NCI-H2107 treated with DMSO at 0.1 percent for 48 hours (cell line): ENCODE results near the gene CNBD2.
"Not testable (repeated sequence)": the region's sequence is repeated elsewhere in the genome, so short reads cannot be mapped to it uniquely, and the experiment has no call there.

Experiments
- DNase-seq: peaks from one replicate; lab custom pipeline; 2025; ENCODE audit not compliant: unreplicated experiment; lab: John Stamatoyannopoulos, UW

The CNBD2 gene

GRCh38 chr20:36060676-36061075, 92.3 kb downstream of the CNBD2 start:
- no peak for DNase-seq

- no peak for DNase-seq
Measured at GRCh38 chr20:36061754-36062153, 93.4 kb downstream of the CNBD2 start.

- no peak for DNase-seq
Measured at GRCh38 chr20:36062799-36063198, 94.4 kb downstream of the CNBD2 start.

GRCh38 chr20:36063916-36064657, 95.7 kb downstream of the CNBD2 start:
- no peak for DNase-seq

- DNase-seq: peak; percentile 48
Measured at GRCh38 chr20:36064658-36065426, 96.5 kb downstream of the CNBD2 start.

GRCh38 chr20:36065427-36065998, 97.1 kb downstream of the CNBD2 start:
- DNase-seq: no peak

- no peak for DNase-seq
Measured at GRCh38 chr20:36066777-36067176, 98.4 kb downstream of the CNBD2 start.

- DNase-seq: not testable (repeated sequence)
Measured at GRCh38 chr20:36068526-36068925, 100.1 kb downstream of the CNBD2 start.

- no peak for DNase-seq
Measured at GRCh38 chr20:36070451-36070850, 102.1 kb downstream of the CNBD2 start.

- no peak for DNase-seq
Measured at GRCh38 chr20:36071848-36072247, 103.5 kb downstream of the CNBD2 start.

- DNase-seq: no peak
Measured at GRCh38 chr20:36074983-36075382, 106.6 kb downstream of the CNBD2 start.

- DNase-seq: not testable (repeated sequence)
Measured at GRCh38 chr20:36077762-36078161, 109.4 kb downstream of the CNBD2 start.

GRCh38 chr20:36079486-36079885, 111.1 kb downstream of the CNBD2 start:
- no peak for DNase-seq

- not testable (repeated sequence) for DNase-seq
Measured at GRCh38 chr20:36079984-36080383, 111.6 kb downstream of the CNBD2 start.
